Measurements from ENCODE around the gene HES6. TPM values are rescaled to one million over a fixed set of nuclear protein-coding genes. Genes with fewer than 3 reads are reported as not detected.

The HES6 gene
- polyA plus RNA-seq (ENCODE audit: insufficient read length in 3 of 3): 1 to 10 TPM; 5.3 to 8.7 (median 6.4) TPM
- long read RNA-seq, donor 1, partial matches to known transcripts: 0 of 3 reads
- long read RNA-seq, donor 1, other reads (novel, unspliced or antisense): 0 of 3 reads
- long read RNA-seq, donor 2, partial matches to known transcripts: 0 of 3 reads
- long read RNA-seq, donor 2, other reads (novel, unspliced or antisense): 0 of 3 reads
- long read RNA-seq, donor 3, partial matches to known transcripts: 0 of 2 reads
- long read RNA-seq, donor 3, other reads (novel, unspliced or antisense): 0 of 2 reads
- long read RNA-seq, donor 4, partial matches to known transcripts: 0 of 4 reads
- long read RNA-seq, donor 4, other reads (novel, unspliced or antisense): 0 of 4 reads
- long read RNA-seq, donor 5: 0 reads
- long read RNA-seq, donor 6, transcript HES6-201 (4 exons, 1,454 nt): major isoform, 5 of 7 reads
- long read RNA-seq, donor 6, partial matches to known transcripts: 0 of 7 reads
- long read RNA-seq, donor 6, other reads (novel, unspliced or antisense): 0 of 7 reads
- long read RNA-seq, donor 7, partial matches to known transcripts: 0 of 4 reads
- long read RNA-seq, donor 7, other reads (novel, unspliced or antisense): 0 of 4 reads
- long read RNA-seq, donor 8, transcript HES6-201 (4 exons, 1,454 nt): major isoform, 8 of 12 reads
- long read RNA-seq, donor 8, partial matches to known transcripts: 0 of 12 reads
- long read RNA-seq, donor 8, other reads (novel, unspliced or antisense): 0 of 12 reads
- long read RNA-seq, donor 9, partial matches to known transcripts: 0 of 5 reads
- long read RNA-seq, donor 9, other reads (novel, unspliced or antisense): 0 of 5 reads
- long read RNA-seq, donor 10, partial matches to known transcripts: 0 of 2 reads
- long read RNA-seq, donor 10, other reads (novel, unspliced or antisense): 0 of 2 reads
- long read RNA-seq, donor 11, transcript HES6-201 (4 exons, 1,454 nt): major isoform, 5 of 5 reads
- long read RNA-seq, donor 11, partial matches to known transcripts: 0 of 5 reads
- long read RNA-seq, donor 11, other reads (novel, unspliced or antisense): 0 of 5 reads
- long read RNA-seq, donor 12, partial matches to known transcripts: 0 of 2 reads
- long read RNA-seq, donor 12, other reads (novel, unspliced or antisense): 0 of 2 reads
- long read RNA-seq, donor 13, transcript HES6-201 (4 exons, 1,454 nt): major isoform, 6 of 10 reads
- long read RNA-seq, donor 13, partial matches to known transcripts: 0 of 10 reads
- long read RNA-seq, donor 13, other reads (novel, unspliced or antisense): 0 of 10 reads
- long read RNA-seq, donor 14, partial matches to known transcripts: 0 of 3 reads
- long read RNA-seq, donor 14, other reads (novel, unspliced or antisense): 0 of 3 reads
- long read RNA-seq, donor 15, partial matches to known transcripts: 0 of 3 reads
- long read RNA-seq, donor 15, other reads (novel, unspliced or antisense): 0 of 3 reads
- long read RNA-seq, donor 16, transcript HES6-201 (4 exons, 1,454 nt): major isoform, 12 of 16 reads
- long read RNA-seq, donor 16, partial matches to known transcripts: 0 of 16 reads
- long read RNA-seq, donor 16, other reads (novel, unspliced or antisense): 0 of 16 reads

DNA sequence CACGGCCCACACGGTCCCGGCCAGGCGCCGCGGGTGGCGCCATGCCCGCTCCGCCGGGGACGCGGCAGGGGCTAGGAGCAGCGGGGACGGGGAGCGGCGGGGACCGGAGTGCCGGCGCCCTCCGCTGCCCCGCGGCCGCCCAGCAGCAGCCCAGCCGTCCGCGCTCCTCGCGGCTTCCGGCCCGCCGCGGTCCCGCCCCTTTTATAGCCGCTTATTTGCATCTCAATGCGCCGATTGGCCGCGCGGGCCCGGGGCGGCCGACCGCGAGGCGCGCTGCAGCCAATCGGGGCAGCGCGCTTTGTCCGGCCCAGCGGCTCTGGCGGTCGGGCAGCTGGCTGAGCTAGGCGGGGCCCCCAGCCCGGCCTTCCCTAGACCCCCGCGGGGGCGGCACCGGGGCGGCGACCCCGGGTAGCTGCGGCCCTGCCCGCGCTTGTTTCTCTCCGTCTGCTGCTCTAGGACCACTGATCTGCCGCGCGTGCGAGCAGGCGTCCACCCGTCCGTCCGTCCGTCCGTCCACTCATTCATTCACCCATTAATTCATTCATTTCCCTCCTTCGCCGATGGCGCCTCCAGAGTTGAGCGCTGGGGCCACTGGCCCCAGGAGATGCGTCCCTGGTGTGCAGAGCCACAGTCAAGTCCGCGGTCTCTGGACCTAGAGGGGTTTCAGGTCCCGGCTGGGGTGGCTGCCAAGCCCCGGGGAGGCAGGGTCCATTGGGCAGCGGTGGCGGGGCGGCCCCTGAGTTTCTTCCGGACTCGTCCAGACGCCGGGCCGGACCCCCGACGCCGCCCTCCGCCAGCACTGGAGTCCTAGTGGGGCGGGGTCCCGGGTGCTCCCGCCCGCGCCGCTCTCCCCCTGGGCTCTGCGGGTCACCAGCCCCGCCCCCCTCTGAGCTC is at the start of gene HES6:
TSS of gene HES6 (minus strand) at position 176 of the 894 bp plus-strand sequence. CDS start at position 43, 133 bp downstream.
- peak in 9 of 11 donors; percentile 76 to 92 (median 87) for DNase-seq (ENCODE audit: extremely low read depth in 1 of 11, low read depth in 9 of 11, low spot score in 4 of 11)

- no peak for DNase-seq (ENCODE audit: extremely low read depth in 1 of 11, low read depth in 9 of 11, low spot score in 4 of 11)
Observed at GRCh38 chr2:238289574-238289973, 49.7 kb upstream of the HES6 start.

- peak; percentile 93 to 99 (median 97) for DNase-seq (ENCODE audit: extremely low read depth in 1 of 11, low read depth in 9 of 11, low spot score in 4 of 11)
Observed at GRCh38 chr2:238288650-238289573, 49.1 kb upstream of the HES6 start.

GRCh38 chr2:238287737-238288649 is 48.2 kb upstream of the HES6 start, which contains the start of gene PER2:
Gene PER2 (minus strand): TSS chr2:238288610. CDS start chr2:238277936, 10,674 bp downstream.
- peak in 5 of 11 donors; percentile 52 to 77 (median 73) for DNase-seq (ENCODE audit: extremely low read depth in 1 of 11, low read depth in 9 of 11, low spot score in 4 of 11)

- DNase-seq (ENCODE audit: extremely low read depth in 1 of 11, low read depth in 9 of 11, low spot score in 4 of 11): no peak
Observed at GRCh38 chr2:238286987-238287736, 47.3 kb upstream of the HES6 start.

- no peak for DNase-seq (ENCODE audit: extremely low read depth in 1 of 11, low read depth in 9 of 11, low spot score in 4 of 11)
Observed at GRCh38 chr2:238286551-238286950, 46.7 kb upstream of the HES6 start.

GRCh38 chr2:238286095-238286494 is 46.3 kb upstream of the HES6 start:
- DNase-seq (ENCODE audit: extremely low read depth in 1 of 11, low read depth in 9 of 11, low spot score in 4 of 11): no peak

- peak in 5 of 11 donors; percentile 59 to 82 (median 72) for DNase-seq (ENCODE audit: extremely low read depth in 1 of 11, low read depth in 9 of 11, low spot score in 4 of 11)
Observed at GRCh38 chr2:238285653-238286082, 45.8 kb upstream of the HES6 start.

GRCh38 chr2:238284802-238285515 is 45.1 kb upstream of the HES6 start:
- DNase-seq (ENCODE audit: extremely low read depth in 1 of 11, low read depth in 9 of 11, low spot score in 4 of 11): no peak

DNA sequence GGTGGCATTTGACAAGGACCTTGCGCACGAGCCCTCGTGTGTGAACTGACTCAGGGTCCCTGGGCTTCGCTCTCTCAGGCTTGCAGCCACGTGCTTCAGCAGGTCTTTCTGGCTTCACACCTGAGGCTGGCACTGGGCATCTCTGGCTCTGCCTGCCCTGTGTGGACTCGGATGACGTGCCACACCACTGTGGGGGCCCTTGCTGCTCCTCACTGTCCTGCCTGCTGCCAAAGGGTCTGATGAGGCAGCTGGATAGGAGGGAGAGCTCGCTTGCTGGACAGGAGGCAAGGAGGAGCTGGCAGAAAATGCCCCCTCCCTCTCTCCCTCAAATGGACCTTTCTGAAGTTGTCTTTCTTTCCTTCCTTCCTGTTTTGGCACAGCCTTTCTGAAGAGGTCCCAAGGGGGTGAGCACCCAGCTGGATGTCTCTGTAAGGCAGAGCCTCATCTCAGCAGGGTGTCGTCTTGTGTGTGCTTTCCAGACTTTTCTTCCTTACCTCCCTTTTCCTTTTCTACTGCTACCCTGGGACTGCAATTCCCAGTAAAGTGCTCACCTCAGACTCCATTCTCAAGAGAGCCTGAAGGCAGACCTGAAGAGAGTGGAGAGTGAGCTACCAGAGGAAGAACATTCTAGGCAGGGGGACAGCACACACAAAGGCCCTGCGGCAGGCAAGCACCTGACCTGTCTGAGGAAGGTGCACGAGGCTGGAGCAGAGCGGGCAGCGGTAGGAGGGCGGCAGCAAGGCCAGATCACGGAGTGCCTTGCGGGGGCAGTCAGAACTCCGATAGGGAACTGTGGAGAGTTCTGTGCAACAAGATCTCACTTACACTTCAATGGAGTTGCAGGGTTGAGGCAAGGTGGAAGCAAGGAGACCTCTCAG is 43.3 kb upstream of the HES6 start:
- no peak for DNase-seq (ENCODE audit: extremely low read depth in 1 of 11, low read depth in 9 of 11, low spot score in 4 of 11)

- DNase-seq (ENCODE audit: extremely low read depth in 1 of 11, low read depth in 9 of 11, low spot score in 4 of 11): no peak
Observed at GRCh38 chr2:238281826-238282480, 42.1 kb upstream of the HES6 start.

- no peak for DNase-seq (ENCODE audit: extremely low read depth in 1 of 11, low read depth in 9 of 11, low spot score in 4 of 11)
Observed at GRCh38 chr2:238280083-238280825, 40.4 kb upstream of the HES6 start.
